OCI-LY1 (cell line): ENCODE measurements around the gene CHCHD6.

Experiments
- H2AFZ ChIP-seq: fragments of 200-600 bp; sonication (generic), shearing (Covaris generic); 2 replicates; pipeline ENCODE4 v1.6.0; 2014; ENCODE audit warnings: antibody characterized with exemption, mild to moderate bottlenecking, low read length
- H3F3A ChIP-seq: fragments of 200-600 bp; sonication (generic), shearing (Covaris generic); 2 replicates; pipeline ENCODE4 v1.6.0; 2014; ENCODE audit warnings: mild to moderate bottlenecking, antibody characterized with exemption, low read length, moderate library complexity; ENCODE audit not compliant: insufficient read depth
- H3K27ac ChIP-seq: fragments of 200-600 bp; sonication (generic); 2 replicates; pipeline ENCODE4 v1.5.1; 2014; ENCODE audit warnings: low read length, mixed run types, mild to moderate bottlenecking, low read depth; ENCODE audit not compliant: poor library complexity, severe bottlenecking
- H3K27me3 ChIP-seq: fragments of 200-600 bp; sonication (generic); 2 replicates; pipeline ENCODE4 v1.6.0; 2014; ENCODE audit warnings: antibody characterized with exemption, mild to moderate bottlenecking, low read length, moderate library complexity; ENCODE audit not compliant: insufficient read depth
- H3K36me3 ChIP-seq: fragments of 200-600 bp; sonication (generic); 2 replicates; pipeline ENCODE4 v1.6.1; 2014; ENCODE audit warnings: mild to moderate bottlenecking, antibody characterized with exemption, low read length, moderate library complexity, mixed read lengths; ENCODE audit not compliant: insufficient read depth
- H3K4me1 ChIP-seq: fragments of 200-600 bp; sonication (generic); 2 replicates; pipeline ENCODE4 v1.5.1; 2014; ENCODE audit warnings: mild to moderate bottlenecking, low read length, moderate library complexity; ENCODE audit not compliant: insufficient read depth, severe bottlenecking
- H3K4me2 ChIP-seq: fragments of 200-600 bp; sonication (generic), shearing (Covaris generic); 2 replicates; pipeline ENCODE4 v1.6.1; 2014; ENCODE audit warnings: low read length
- H3K4me3 ChIP-seq: fragments of 200-600 bp; sonication (generic); 2 replicates; pipeline ENCODE4 v1.5.1; 2014; ENCODE audit warnings: low read length, low read depth, mild to moderate bottlenecking, mixed read lengths; ENCODE audit not compliant: poor library complexity, severe bottlenecking
- H3K79me2 ChIP-seq: fragments of 200-600 bp; shearing (Covaris generic); 2 replicates; pipeline ENCODE4 v1.6.1; 2016; ENCODE audit warnings: mixed run types, low read length, mixed read lengths; ENCODE audit not compliant: insufficient read depth
- H3K9ac ChIP-seq: fragments of 200-600 bp; sonication (generic), shearing (Covaris generic); 2 replicates; pipeline ENCODE4 v1.6.1; 2014; ENCODE audit warnings: mild to moderate bottlenecking, low read length, mixed read lengths
- H3K9me2 ChIP-seq: fragments of 200-600 bp; sonication (generic), shearing (Covaris generic); 2 replicates; pipeline ENCODE4 v1.6.1; 2014; ENCODE audit warnings: low read depth, mild to moderate bottlenecking, low read length, mixed read lengths
- H3K9me3 ChIP-seq: fragments of 200-600 bp; shearing (Covaris generic); 2 replicates; pipeline ENCODE4 v1.6.1; 2014; ENCODE audit warnings: low read length, mixed read lengths
- H4K20me1 ChIP-seq: fragments of 200-600 bp; sonication (generic), shearing (Covaris generic); 2 replicates; pipeline ENCODE4 v1.6.0; 2016; ENCODE audit warnings: mild to moderate bottlenecking, low read length; ENCODE audit not compliant: insufficient read depth
- EZH2 ChIP-seq: fragments of 200-600 bp; sonication (generic), shearing (Covaris generic); IDR thresholded peaks from 2 replicates; pipeline ENCODE4 v1.8.0; 2017; ENCODE audit warnings: borderline replicate concordance, mixed run types, mild to moderate bottlenecking, antibody characterized with exemption, low read length, moderate library complexity, mixed read lengths
- TF ChIP-seq, protein P1 (sequence below): fragments of 200-600 bp; sonication (generic), shearing (Covaris generic); IDR thresholded peaks from 2 replicates; pipeline ENCODE4 v1.5.1; 2017; ENCODE audit warnings: mild to moderate bottlenecking, antibody characterized with exemption, low read length, moderate library complexity, mixed read lengths

The CHCHD6 gene

DNA sequence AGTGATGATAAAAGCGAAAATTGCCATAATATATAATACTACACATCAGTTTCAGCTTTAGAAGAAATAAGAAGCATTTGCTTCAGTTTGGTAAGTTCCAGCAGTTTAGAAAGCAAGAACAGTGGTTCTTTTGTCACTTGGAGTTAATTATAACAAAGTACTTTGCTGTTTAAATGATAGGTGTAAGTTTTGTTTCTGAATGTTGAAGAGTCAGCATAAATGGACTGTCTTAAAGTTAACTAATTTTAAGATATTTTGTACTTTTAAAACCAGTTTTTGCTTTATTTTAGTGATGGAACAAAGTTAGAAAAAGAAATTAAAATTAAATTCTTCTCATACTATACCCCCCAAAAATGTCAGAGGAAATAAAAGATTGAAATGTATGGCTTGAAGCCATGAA is 24.6 kb downstream of the CHCHD6 start:
- H3K9ac ChIP-seq: no peak overlapping the region
- no peak for TF ChIP-seq EZH2
- TF ChIP-seq, protein P1, sequence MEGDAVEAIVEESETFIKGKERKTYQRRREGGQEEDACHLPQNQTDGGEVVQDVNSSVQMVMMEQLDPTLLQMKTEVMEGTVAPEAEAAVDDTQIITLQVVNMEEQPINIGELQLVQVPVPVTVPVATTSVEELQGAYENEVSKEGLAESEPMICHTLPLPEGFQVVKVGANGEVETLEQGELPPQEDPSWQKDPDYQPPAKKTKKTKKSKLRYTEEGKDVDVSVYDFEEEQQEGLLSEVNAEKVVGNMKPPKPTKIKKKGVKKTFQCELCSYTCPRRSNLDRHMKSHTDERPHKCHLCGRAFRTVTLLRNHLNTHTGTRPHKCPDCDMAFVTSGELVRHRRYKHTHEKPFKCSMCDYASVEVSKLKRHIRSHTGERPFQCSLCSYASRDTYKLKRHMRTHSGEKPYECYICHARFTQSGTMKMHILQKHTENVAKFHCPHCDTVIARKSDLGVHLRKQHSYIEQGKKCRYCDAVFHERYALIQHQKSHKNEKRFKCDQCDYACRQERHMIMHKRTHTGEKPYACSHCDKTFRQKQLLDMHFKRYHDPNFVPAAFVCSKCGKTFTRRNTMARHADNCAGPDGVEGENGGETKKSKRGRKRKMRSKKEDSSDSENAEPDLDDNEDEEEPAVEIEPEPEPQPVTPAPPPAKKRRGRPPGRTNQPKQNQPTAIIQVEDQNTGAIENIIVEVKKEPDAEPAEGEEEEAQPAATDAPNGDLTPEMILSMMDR: no peak
- no peaks in the 10 kb centered on the region for H4K20me1 ChIP-seq
- no peak overlapping the region for H3K4me2 ChIP-seq
- no peak overlapping the region for H2AFZ ChIP-seq
- no peak overlapping the region for H3K27ac ChIP-seq
- H3K27me3 ChIP-seq: no peaks in the 10 kb centered on the region
- no peaks in the 10 kb centered on the region for H3K9me3 ChIP-seq
- H3K9me2 ChIP-seq: no peaks in the 10 kb centered on the region
- no peaks in the 10 kb centered on the region for H3K4me1 ChIP-seq
- no peaks in the 10 kb centered on the region for H3F3A ChIP-seq
- H3K36me3 ChIP-seq: no peaks in the 10 kb centered on the region
- no peaks in the 10 kb centered on the region for H3K79me2 ChIP-seq
- no peak overlapping the region for H3K4me3 ChIP-seq

DNA sequence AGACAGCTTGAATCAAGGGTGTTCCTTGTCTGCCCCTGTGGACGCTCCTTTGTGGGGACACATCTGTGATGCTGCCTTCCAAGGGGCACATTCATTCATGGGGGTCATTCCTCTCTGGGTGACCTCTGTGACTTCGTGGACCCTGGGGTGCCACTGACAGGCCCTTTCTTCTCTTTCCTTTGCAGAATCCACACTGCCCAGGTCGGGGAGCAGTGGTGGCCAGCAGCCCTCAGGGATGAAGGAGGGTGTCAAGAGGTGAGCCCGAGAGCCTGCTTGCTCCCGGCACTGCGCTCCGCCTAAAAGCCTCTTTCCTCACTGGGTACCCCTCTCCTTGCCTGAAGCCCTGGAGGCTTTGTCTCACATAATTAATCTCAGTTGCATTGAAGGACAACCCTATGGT is 26.3 kb downstream of the CHCHD6 start:
- Histone ChIP-seq H3K4me2 (no peak overlapping the region), H3K4me3 (no peak overlapping the region), H3K27ac (no peak overlapping the region)

DNA sequence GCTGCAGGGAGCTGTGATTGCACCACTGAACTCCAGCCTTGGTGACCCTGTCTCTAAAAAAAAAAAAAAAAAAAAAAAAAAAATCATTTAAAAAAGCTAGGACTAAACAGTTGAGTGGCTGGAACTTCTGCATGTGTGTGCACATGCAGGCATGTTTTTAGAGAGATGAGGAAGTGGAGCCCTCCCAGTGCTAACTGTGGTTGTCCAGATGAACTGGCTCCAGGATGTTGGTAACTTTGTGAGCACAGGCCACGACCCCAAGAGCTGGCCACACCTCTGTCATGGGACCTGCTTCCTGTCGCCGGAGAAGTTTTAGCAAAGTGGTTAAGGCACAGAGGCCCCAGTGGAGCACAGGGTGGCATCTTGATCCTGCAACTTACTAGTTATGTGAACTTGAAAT is 27.0 kb downstream of the CHCHD6 start:
- no peak overlapping the region for H3K9ac ChIP-seq
- no peaks in the 10 kb centered on the region for H3K4me1 ChIP-seq
- no peaks in the 10 kb centered on the region for H4K20me1 ChIP-seq
- H3K79me2 ChIP-seq: no peaks in the 10 kb centered on the region
- no peak overlapping the region for H3K4me2 ChIP-seq
- no peaks in the 10 kb centered on the region for H3K27me3 ChIP-seq
- no peak overlapping the region for H2AFZ ChIP-seq
- H3K27ac ChIP-seq: no peak overlapping the region
- no peaks in the 10 kb centered on the region for H3F3A ChIP-seq
- no peaks in the 10 kb centered on the region for H3K9me3 ChIP-seq
- TF ChIP-seq EZH2: no peak
- TF ChIP-seq, protein P1: no peak
- H3K9me2 ChIP-seq: no peaks in the 10 kb centered on the region
- no peaks in the 10 kb centered on the region for H3K36me3 ChIP-seq
- H3K4me3 ChIP-seq: no peak overlapping the region

More for the DNA sequence above, 26.3 kb downstream of the CHCHD6 start:
- no peaks in the 10 kb centered on the region for H3K36me3 ChIP-seq
- TF ChIP-seq, protein P1: no peak
- no peak for TF ChIP-seq EZH2
- no peaks in the 10 kb centered on the region for H3K9me3 ChIP-seq
- H3F3A ChIP-seq: no peaks in the 10 kb centered on the region
- H4K20me1 ChIP-seq: no peaks in the 10 kb centered on the region
- H2AFZ ChIP-seq: no peak overlapping the region
- no peak overlapping the region for H3K9ac ChIP-seq
- no peaks in the 10 kb centered on the region for H3K9me2 ChIP-seq
- H3K4me1 ChIP-seq: no peaks in the 10 kb centered on the region
- H3K79me2 ChIP-seq: no peaks in the 10 kb centered on the region
- H3K27me3 ChIP-seq: no peaks in the 10 kb centered on the region
